ENCODE results near the gene SAG.

DNA sequence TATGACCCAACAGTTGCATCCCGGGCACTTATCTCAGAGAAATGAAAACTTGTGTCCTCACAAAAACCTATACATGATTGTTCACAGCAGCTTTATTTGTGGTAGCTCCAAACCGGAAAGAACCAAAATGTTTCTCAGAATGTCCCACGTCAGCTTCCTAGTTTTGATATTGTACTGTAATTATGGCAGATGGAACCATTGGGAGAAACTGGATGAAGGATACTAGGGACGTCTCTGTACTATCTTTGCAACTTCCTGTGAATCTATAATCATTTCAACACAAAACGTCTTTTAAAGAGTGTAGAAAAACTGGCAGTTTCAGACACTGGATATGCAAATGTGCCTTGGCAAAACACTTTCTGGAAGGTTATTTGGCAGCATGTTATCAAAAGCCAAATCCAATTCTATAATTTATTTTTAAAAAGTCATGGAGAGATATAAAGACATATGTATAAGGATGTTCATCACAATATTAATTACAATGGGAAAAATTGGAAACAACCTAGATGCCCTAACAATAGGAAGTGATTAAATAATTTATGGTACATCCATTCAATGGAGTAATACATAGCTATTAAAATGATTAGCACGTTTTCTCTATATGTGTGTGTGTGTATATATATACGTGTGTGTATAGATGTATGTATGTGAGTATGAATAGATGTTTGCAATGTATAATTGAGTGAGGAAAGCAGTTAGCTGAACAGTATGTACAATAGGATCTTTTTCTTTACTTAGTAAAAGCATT lies 9.8 kb downstream of the SAG start:
- TF ChIP-seq GABPA (IDR thresholded peaks at IDR 0.05 in 1 of 2, conservative IDR thresholded peaks at IDR 0.05 in 1 of 2) (no peak), JUND (IDR thresholded peaks at IDR 0.05) (no peak), TAF1 (conservative IDR thresholded peaks at IDR 0.05) (no peak), MAX (IDR thresholded peaks at IDR 0.05) (no peak), SP1 (IDR thresholded peaks at IDR 0.05) (no peak), RAD21 (IDR thresholded peaks at IDR 0.05) (no peak), RXRA (IDR thresholded peaks at IDR 0.05) (no peak), EGR1 (IDR thresholded peaks at IDR 0.05; ENCODE audit: low read depth in 2 of 2) (no peak)
- TF ChIP-seq, protein P1, sequence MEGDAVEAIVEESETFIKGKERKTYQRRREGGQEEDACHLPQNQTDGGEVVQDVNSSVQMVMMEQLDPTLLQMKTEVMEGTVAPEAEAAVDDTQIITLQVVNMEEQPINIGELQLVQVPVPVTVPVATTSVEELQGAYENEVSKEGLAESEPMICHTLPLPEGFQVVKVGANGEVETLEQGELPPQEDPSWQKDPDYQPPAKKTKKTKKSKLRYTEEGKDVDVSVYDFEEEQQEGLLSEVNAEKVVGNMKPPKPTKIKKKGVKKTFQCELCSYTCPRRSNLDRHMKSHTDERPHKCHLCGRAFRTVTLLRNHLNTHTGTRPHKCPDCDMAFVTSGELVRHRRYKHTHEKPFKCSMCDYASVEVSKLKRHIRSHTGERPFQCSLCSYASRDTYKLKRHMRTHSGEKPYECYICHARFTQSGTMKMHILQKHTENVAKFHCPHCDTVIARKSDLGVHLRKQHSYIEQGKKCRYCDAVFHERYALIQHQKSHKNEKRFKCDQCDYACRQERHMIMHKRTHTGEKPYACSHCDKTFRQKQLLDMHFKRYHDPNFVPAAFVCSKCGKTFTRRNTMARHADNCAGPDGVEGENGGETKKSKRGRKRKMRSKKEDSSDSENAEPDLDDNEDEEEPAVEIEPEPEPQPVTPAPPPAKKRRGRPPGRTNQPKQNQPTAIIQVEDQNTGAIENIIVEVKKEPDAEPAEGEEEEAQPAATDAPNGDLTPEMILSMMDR (IDR thresholded peaks at IDR 0.05; ENCODE audit: low read depth, low read length, missing input control) = no peak
- TF ChIP-seq, protein P2, sequence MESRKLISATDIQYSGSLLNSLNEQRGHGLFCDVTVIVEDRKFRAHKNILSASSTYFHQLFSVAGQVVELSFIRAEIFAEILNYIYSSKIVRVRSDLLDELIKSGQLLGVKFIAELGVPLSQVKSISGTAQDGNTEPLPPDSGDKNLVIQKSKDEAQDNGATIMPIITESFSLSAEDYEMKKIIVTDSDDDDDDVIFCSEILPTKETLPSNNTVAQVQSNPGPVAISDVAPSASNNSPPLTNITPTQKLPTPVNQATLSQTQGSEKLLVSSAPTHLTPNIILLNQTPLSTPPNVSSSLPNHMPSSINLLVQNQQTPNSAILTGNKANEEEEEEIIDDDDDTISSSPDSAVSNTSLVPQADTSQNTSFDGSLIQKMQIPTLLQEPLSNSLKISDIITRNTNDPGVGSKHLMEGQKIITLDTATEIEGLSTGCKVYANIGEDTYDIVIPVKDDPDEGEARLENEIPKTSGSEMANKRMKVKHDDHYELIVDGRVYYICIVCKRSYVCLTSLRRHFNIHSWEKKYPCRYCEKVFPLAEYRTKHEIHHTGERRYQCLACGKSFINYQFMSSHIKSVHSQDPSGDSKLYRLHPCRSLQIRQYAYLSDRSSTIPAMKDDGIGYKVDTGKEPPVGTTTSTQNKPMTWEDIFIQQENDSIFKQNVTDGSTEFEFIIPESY (IDR thresholded peaks at IDR 0.05) = no peak

Data from liver (tissue), 3 donors.